KBM-7 (cell line): ENCODE data around the gene MYCN.
"Not testable (repeated sequence)": the region's sequence is repeated elsewhere in the genome, so short reads cannot be mapped to it uniquely, and the experiment has no call there.

Source experiments
- DNase-seq: peaks from one replicate; pipeline ENCODE4 v3.0.0-alpha.2; 2015
- in situ Hi-C: fragments of 300-500 bp; cut with MboI; formaldehyde crosslinking; loops from 2 replicates; pipeline ENCODE4 v1.14.3; 2020; ENCODE audit warnings: low sequenced_read_pairs, low pct_unique_long_range_greater_than_20kb, mixed read lengths

The MYCN gene

GRCh38 chr2:15939854-15940660, at the start of gene MYCN:
TSS of gene MYCN (plus strand) at chr2:15940550. CDS start at chr2:15942065, 1,515 bp downstream.
- in situ Hi-C loops: loop anchor here (25.0 kb wide), 2 partner anchors 347 to 547 kb away; no protein-coding TSS in a partner anchor
- DNase-seq: peak; percentile 74

- DNase-seq: no peak
- in situ Hi-C loops: no loop called here
Observed at GRCh38 chr2:15890936-15891905, 49.1 kb upstream of the MYCN start.

- no peak for DNase-seq
- in situ Hi-C loops: no loop called here
Observed at GRCh38 chr2:15892151-15892880, 48.0 kb upstream of the MYCN start.

- no peak for DNase-seq
- in situ Hi-C loops: no loop called here
Observed at GRCh38 chr2:15893085-15893484, 47.3 kb upstream of the MYCN start.

GRCh38 chr2:15893689-15894480, 46.5 kb upstream of the MYCN start:
- in situ Hi-C loops: no loop called here
- DNase-seq: no peak

GRCh38 chr2:15894481-15895144, 45.7 kb upstream of the MYCN start:
- in situ Hi-C loops: no loop called here
- no peak for DNase-seq

GRCh38 chr2:15895615-15896469, 44.5 kb upstream of the MYCN start:
- no peak for DNase-seq
- in situ Hi-C loops: no loop called here

GRCh38 chr2:15896859-15897258, 43.5 kb upstream of the MYCN start:
- in situ Hi-C loops: no loop called here

GRCh38 chr2:15897431-15898098, 42.8 kb upstream of the MYCN start:
- no peak for DNase-seq
- in situ Hi-C loops: no loop called here

More at GRCh38 chr2:15896859-15897258, 43.5 kb upstream of the MYCN start:
- no peak for DNase-seq

GRCh38 chr2:15899327-15899612, 41.1 kb upstream of the MYCN start:
- DNase-seq: no peak
- in situ Hi-C loops: no loop called here

- no peak for DNase-seq
- in situ Hi-C loops: no loop called here
Observed at GRCh38 chr2:15899751-15900493, 40.4 kb upstream of the MYCN start.

- in situ Hi-C loops: no loop called here
- DNase-seq: no peak
Observed at GRCh38 chr2:15901095-15901807, 39.1 kb upstream of the MYCN start.

- in situ Hi-C loops: no loop called here
- no peak for DNase-seq
Observed at GRCh38 chr2:15901808-15902130, 38.6 kb upstream of the MYCN start.

- in situ Hi-C loops, DNase-seq: not testable (repeated sequence)
Observed at GRCh38 chr2:15903910-15904309, 36.4 kb upstream of the MYCN start.

GRCh38 chr2:15905267-15905645, 35.1 kb upstream of the MYCN start:
- in situ Hi-C loops: no loop called here
- no peak for DNase-seq

- in situ Hi-C loops: no loop called here
- no peak for DNase-seq
Observed at GRCh38 chr2:15905986-15906491, 34.3 kb upstream of the MYCN start.
